IMR-90 (cell line): ENCODE data around the gene HHIP.

Experiments
- CEBPB ChIP-seq: IDR thresholded peaks from 2 replicates; pipeline ENCODE4 v1.6.1; 2012; ENCODE audit warnings: low read depth, low read length, improper control_type of control experiment
- CTCF ChIP-seq: conservative IDR thresholded peaks from 2 replicates; pipeline ENCODE4 v1.5.1; 2012; ENCODE audit warnings: mild to moderate bottlenecking, low read depth, low read length, improper control_type of control experiment
- FOS ChIP-seq: fragments of 150-350 bp; IDR thresholded peaks from 2 replicates; pipeline ENCODE4 v1.6.1; 2016; ENCODE audit warnings: low read depth, low read length
- MXI1 ChIP-seq: IDR thresholded peaks from 2 replicates; pipeline ENCODE4 v1.6.1; 2012; ENCODE audit warnings: low read depth, mild to moderate bottlenecking, low read length, moderate library complexity, borderline replicate concordance
- NFE2L2 ChIP-seq: fragments of 150-350 bp; IDR thresholded peaks from 2 replicates; pipeline ENCODE4 v1.6.1; 2016; ENCODE audit warnings: low read depth, mild to moderate bottlenecking, low read length
- POLR2A ChIP-seq: IDR thresholded peaks from 2 replicates; pipeline ENCODE4 v1.6.1; 2012; ENCODE audit warnings: mild to moderate bottlenecking, low read depth, low read length
- RAD21 ChIP-seq: IDR thresholded peaks from 2 replicates; pipeline ENCODE4 v1.6.1; 2012; ENCODE audit warnings: low read length, improper control_type of control experiment
- RFX5 ChIP-seq: IDR thresholded peaks from 2 replicates; pipeline ENCODE4 v1.8.0; 2012; ENCODE audit warnings: low read depth, mild to moderate bottlenecking, low read length, moderate library complexity

- TF ChIP-seq CTCF (no peak), POLR2A (no peak), CEBPB (no peak), FOS (no peak), NFE2L2 (no peak), RAD21 (no peak), RFX5 (no peak), MXI1 (no peak)
Measured at GRCh38 chr4:144750348-144750747, 104.4 kb downstream of the HHIP start.
